SU-DHL-6 (cell line): ENCODE data around the gene TRIP13.

Experiments
- H2AFZ ChIP-seq: fragments of 200-600 bp; sonication (generic); 2 replicates; pipeline ENCODE4 v1.6.1; 2014; ENCODE audit warnings: low read depth, mild to moderate bottlenecking, moderate library complexity, mixed read lengths, antibody characterized with exemption, low read length; ENCODE audit not compliant: severe bottlenecking
- H3F3A ChIP-seq: fragments of 200-600 bp; shearing (Covaris generic); 2 replicates; pipeline ENCODE4 v1.6.0; 2016; ENCODE audit warnings: antibody characterized with exemption, mild to moderate bottlenecking; ENCODE audit not compliant: insufficient read depth
- H3K27ac ChIP-seq: fragments of 200-600 bp; sonication (generic); 2 replicates; pipeline ENCODE4 v1.5.1; 2016; ENCODE audit warnings: low read depth, mild to moderate bottlenecking, low read length, moderate library complexity, mixed read lengths
- H3K27me3 ChIP-seq: fragments of 200-600 bp; sonication (generic), shearing (Covaris generic); 2 replicates; pipeline ENCODE4 v1.6.0; 2014; ENCODE audit warnings: mild to moderate bottlenecking, low read length
- H3K36me3 ChIP-seq: fragments of 200-600 bp; sonication (generic); 2 replicates; pipeline ENCODE4 v1.6.1; 2014; ENCODE audit warnings: mild to moderate bottlenecking, low read length, mixed read lengths
- H3K4me2 ChIP-seq: fragments of 300-600, 200-600 bp; shearing (Covaris generic), sonication (generic); 2 replicates; pipeline ENCODE4 v1.6.0; 2014; ENCODE audit warnings: low read length, low read depth, mild to moderate bottlenecking; ENCODE audit not compliant: poor library complexity, severe bottlenecking
- H3K4me3 ChIP-seq: fragments of 200-600 bp; sonication (generic); 2 replicates; pipeline ENCODE4 v1.5.1; 2014; ENCODE audit warnings: antibody characterized with exemption, low read length, mild to moderate bottlenecking, mixed read lengths; ENCODE audit not compliant: insufficient read depth, poor library complexity, severe bottlenecking
- H3K79me2 ChIP-seq: fragments of 200-600 bp; sonication (generic); 2 replicates; pipeline ENCODE4 v1.6.1; 2014; ENCODE audit warnings: mild to moderate bottlenecking, low read length, moderate library complexity; ENCODE audit not compliant: insufficient read depth
- H3K9ac ChIP-seq: fragments of 200-600 bp; sonication (generic); 2 replicates; pipeline ENCODE4 v1.7.0; 2014; ENCODE audit warnings: mild to moderate bottlenecking, low read length
- H3K9me2 ChIP-seq: fragments of 200-600 bp; sonication (generic); replicated peaks from 2 replicates; pipeline ENCODE4 v1.6.1; 2014; ENCODE audit warnings: low read length; ENCODE audit not compliant: insufficient read depth
- H3K9me3 ChIP-seq: fragments of 200-600 bp; sonication (generic); 2 replicates; pipeline ENCODE4 v1.6.1; 2014; ENCODE audit warnings: low read length, mixed read lengths; ENCODE audit not compliant: insufficient read depth
- H4K20me1 ChIP-seq: fragments of 200-600 bp; sonication (generic); 2 replicates; pipeline ENCODE4 v1.6.1; 2014; ENCODE audit warnings: low read depth, mild to moderate bottlenecking, antibody characterized with exemption, low read length, moderate library complexity, mixed read lengths
- EZH2phosphoT487 ChIP-seq: fragments of 200-600 bp; sonication (generic), shearing (Covaris generic); conservative IDR thresholded peaks from 2 replicates; pipeline ENCODE4 v1.6.1; 2018; ENCODE audit warnings: mild to moderate bottlenecking, antibody characterized with exemption, low read length, moderate library complexity, mixed read lengths
- TF ChIP-seq, protein P1 (sequence below): fragments of 200-600 bp; sonication (generic); IDR thresholded peaks from one replicate; pipeline ENCODE4 v1.5.1; 2017; ENCODE audit warnings: antibody characterized with exemption, mild to moderate bottlenecking, low read length, moderate library complexity; ENCODE audit not compliant: insufficient read depth, poor library complexity, severe bottlenecking

Gene TRIP13

DNA sequence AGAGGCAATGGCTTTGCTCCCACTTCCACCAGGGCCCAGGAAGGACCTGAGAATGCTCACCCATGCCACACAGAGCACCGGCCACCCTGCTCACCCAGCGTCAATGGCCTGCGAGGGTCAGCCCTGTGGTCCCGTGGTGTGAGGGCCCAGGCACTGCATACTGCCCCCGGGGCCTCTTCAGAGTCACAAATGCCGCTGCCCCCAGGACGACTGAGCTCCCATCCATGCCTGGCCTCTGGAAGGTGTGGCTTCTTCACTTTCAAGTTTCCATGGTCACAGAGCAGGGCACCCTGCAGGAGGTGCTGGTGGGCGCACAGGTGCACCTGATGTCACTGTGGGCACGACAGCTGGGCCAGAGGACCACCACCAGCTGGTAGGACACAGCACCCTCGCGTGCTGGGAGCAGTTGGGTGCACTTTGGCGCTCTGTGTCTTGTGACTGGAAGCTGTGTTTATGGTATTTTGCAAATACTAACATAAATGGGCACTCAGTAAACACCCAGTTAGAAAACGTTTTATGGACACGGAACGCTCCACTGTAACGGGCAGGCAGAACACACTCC is 29.4 kb upstream of the TRIP13 start:
- Histone ChIP-seq H3K9me3 (no peaks in the 10 kb centered on the region), H3K4me2 (no peak overlapping the region), H3K36me3 (no peaks in the 10 kb centered on the region), H3K79me2 (no peaks in the 10 kb centered on the region), H3K9me2 (no peaks in the 10 kb centered on the region), H3K27me3 (no peaks in the 10 kb centered on the region), H3K4me3 (no peak overlapping the region), H3K27ac (no peak overlapping the region), H2AFZ (no peak overlapping the region), H4K20me1 (no peaks in the 10 kb centered on the region), H3F3A (0 out of 2 replicates have a peak, but pooled peaks cover 2% of the 10 kb centered on the region), H3K9ac (no peak overlapping the region)
- TF ChIP-seq EZH2phosphoT487 = no peak
- TF ChIP-seq, protein P1, sequence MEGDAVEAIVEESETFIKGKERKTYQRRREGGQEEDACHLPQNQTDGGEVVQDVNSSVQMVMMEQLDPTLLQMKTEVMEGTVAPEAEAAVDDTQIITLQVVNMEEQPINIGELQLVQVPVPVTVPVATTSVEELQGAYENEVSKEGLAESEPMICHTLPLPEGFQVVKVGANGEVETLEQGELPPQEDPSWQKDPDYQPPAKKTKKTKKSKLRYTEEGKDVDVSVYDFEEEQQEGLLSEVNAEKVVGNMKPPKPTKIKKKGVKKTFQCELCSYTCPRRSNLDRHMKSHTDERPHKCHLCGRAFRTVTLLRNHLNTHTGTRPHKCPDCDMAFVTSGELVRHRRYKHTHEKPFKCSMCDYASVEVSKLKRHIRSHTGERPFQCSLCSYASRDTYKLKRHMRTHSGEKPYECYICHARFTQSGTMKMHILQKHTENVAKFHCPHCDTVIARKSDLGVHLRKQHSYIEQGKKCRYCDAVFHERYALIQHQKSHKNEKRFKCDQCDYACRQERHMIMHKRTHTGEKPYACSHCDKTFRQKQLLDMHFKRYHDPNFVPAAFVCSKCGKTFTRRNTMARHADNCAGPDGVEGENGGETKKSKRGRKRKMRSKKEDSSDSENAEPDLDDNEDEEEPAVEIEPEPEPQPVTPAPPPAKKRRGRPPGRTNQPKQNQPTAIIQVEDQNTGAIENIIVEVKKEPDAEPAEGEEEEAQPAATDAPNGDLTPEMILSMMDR = no peak

DNA sequence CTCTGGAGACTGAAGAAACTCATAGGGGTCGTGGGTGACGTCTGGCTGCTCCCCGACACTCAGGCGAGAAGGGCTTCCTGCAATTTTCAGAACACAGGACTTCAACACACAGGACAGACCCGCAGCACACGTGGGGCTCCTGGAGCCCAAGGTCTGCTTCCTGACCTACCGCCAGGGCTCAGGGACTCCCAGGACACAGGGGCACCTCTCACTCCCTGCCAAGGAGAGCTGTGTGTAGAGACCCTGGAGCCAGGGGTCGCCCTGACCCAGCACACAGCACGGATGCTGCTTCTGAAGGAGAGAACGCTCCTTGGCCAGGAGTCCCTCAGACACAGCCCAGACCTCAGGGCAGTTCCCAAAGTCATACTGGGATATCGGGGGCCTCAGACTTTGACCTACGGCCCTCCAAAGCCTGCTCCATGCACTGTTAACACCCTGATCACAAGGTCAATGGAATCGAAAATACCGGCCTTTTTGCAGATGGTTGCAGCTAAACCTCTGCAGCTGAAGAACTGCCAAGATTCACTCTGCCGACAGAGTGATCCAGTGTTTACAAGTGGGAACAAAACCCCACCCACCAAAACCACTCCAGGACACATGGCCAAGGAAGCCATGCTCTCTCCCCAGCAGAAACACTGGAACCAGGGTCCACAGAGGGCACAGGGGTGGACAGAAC is 28.1 kb upstream of the TRIP13 start:
- no peaks in the 10 kb centered on the region for H3K27me3 ChIP-seq
- no peaks in the 10 kb centered on the region for H3K9me3 ChIP-seq
- H4K20me1 ChIP-seq = no peaks in the 10 kb centered on the region
- TF ChIP-seq, protein P1 = no peak
- no peak for TF ChIP-seq EZH2phosphoT487
- H3K9me2 ChIP-seq = no peaks in the 10 kb centered on the region
- H3K4me3 ChIP-seq = no peak overlapping the region
- no peak overlapping the region for H3K27ac ChIP-seq
- no peaks in the 10 kb centered on the region for H3K79me2 ChIP-seq
- 0 out of 2 replicates have a peak, but pooled peaks cover 2% of the 10 kb centered on the region for H3F3A ChIP-seq
- H2AFZ ChIP-seq = no peak overlapping the region
- H3K36me3 ChIP-seq = peaks cover 5% of the 10 kb centered on the region; the same call in 1 of the 2 replicates
- no peak overlapping the region for H3K4me2 ChIP-seq
- H3K9ac ChIP-seq = no peak overlapping the region

DNA sequence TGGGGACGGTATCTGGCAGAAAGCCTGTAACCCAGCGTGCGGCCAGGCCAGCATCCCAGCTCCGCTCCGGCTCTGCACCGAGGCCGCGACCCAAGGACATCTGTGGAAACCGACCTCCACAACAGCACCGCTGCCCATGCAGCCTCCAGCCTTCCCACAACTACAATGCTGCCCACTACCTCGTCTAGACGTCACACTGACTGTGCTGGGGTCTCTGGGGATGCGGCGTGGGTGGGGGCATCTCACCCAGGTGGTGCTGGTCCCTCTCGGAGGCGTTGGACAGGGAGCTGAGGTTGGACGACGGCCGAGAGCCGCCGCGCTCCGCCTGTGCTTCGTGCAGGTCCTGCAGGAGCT is 27.5 kb upstream of the TRIP13 start:
- Histone ChIP-seq H3K9me2 (no peaks in the 10 kb centered on the region), H3K4me3 (no peak overlapping the region), H3K36me3 (peaks cover 5% of the 10 kb centered on the region; the same call in 1 of the 2 replicates), H4K20me1 (no peaks in the 10 kb centered on the region), H3K4me2 (no peak overlapping the region), H3F3A (0 out of 2 replicates have a peak, but pooled peaks cover 2% of the 10 kb centered on the region), H3K27me3 (no peaks in the 10 kb centered on the region), H3K27ac (no peak overlapping the region), H2AFZ (no peak overlapping the region), H3K79me2 (no peaks in the 10 kb centered on the region), H3K9ac (no peak overlapping the region), H3K9me3 (no peaks in the 10 kb centered on the region)
- TF ChIP-seq, protein P1 = no peak
- no peak for TF ChIP-seq EZH2phosphoT487
